Activated T-helper 9 cell treated with anti-CD3 and anti-CD28 coated beads, Interleukin-2, amount 50 U/mL, for 16 hours (primary cell): ENCODE measurements around the gene IMPDH1.

Experiments
- DNase-seq: peaks from one replicate; pipeline ENCODE4 v3.0.0-alpha.2; 2020; ENCODE audit warnings: low read depth

The IMPDH1 gene

GRCh38 chr7:128359939-128360338 lies 49.8 kb downstream of the IMPDH1 start:
- DNase-seq = no peak

- no peak for DNase-seq
Observed at GRCh38 chr7:128359336-128359735, 50.4 kb downstream of the IMPDH1 start.

GRCh38 chr7:128358233-128358632 lies 51.5 kb downstream of the IMPDH1 start:
- no peak for DNase-seq

- no peak for DNase-seq
Observed at GRCh38 chr7:128357217-128357613, 52.6 kb downstream of the IMPDH1 start.

- DNase-seq = no peak
Observed at GRCh38 chr7:128356546-128357216, 53.1 kb downstream of the IMPDH1 start.

GRCh38 chr7:128353610-128354009 lies 56.2 kb downstream of the IMPDH1 start:
- DNase-seq = no peak

GRCh38 chr7:128353189-128353588 lies 56.6 kb downstream of the IMPDH1 start:
- DNase-seq = no peak

- no peak for DNase-seq
Observed at GRCh38 chr7:128352636-128353035, 57.1 kb downstream of the IMPDH1 start.

GRCh38 chr7:128352153-128352537 lies 57.6 kb downstream of the IMPDH1 start:
- peak; percentile 8 for DNase-seq

- peak; percentile 10 for DNase-seq
Observed at GRCh38 chr7:128351296-128352152, 58.3 kb downstream of the IMPDH1 start.

- DNase-seq = no peak
Observed at GRCh38 chr7:128350708-128351295, 59.0 kb downstream of the IMPDH1 start.

- no peak for DNase-seq
Observed at GRCh38 chr7:128349466-128349825, 60.3 kb downstream of the IMPDH1 start.

GRCh38 chr7:128347647-128348097 lies 62.1 kb downstream of the IMPDH1 start:
- peak; percentile 31 for DNase-seq

- DNase-seq = no peak
Observed at GRCh38 chr7:128344431-128344774, 65.4 kb downstream of the IMPDH1 start.

GRCh38 chr7:128343554-128344430 lies 66.0 kb downstream of the IMPDH1 start, which contains the start of gene RBM28:
Gene RBM28, minus strand, starts transcription at chr7:128343908. Its CDS starts 115 bp downstream, at chr7:128343793.
- peak; percentile 74 for DNase-seq
